ENCODE data around the gene GRM1.

Gene GRM1

DNA sequence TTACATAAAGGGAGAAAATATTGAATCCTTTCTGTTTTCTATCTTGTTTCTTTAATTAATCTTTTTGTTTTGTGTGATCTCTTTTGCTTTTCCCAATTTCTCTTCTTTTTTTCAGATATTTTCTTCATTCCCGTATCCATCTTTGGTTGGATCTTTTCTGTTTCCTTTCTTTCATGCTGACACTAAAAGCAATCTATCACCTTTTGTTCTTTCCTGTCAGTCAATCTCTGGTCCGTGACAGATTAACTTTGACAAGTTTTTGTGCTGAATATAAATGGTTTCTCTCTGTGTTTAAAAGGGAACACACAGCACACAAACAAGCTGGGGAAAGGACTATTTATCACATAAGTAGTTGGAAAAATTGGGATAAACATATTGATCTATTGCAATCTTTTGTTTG is 162.8 kb downstream of the GRM1 start:
- no peak for TF ChIP-seq GATA2 (IDR thresholded peaks at IDR 0.05; ENCODE audit: low read depth, low read length)
- no peak for TF ChIP-seq GATA3 (IDR thresholded peaks at IDR 0.05; ENCODE audit: low read depth, low read length)

DNA sequence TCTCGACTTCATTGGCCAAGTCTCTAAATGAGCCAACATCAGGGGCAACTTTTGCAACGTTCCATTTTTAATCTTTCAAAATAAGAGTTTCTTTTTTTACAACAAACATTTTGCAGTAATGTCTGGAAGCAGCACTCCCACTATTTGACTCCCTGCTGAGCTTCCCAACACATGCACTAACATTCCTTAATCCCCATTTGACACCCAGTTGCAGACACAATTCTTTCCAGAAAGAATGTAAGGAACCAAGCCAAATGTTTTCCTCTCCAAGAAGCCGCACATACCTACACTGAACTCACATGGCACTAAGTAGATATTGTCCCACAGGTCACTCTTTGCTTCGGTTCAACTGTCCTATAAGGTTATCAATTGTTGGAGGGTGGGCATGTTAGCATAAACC is 165.6 kb downstream of the GRM1 start:
- TF ChIP-seq GATA2 (IDR thresholded peaks at IDR 0.05; ENCODE audit: low read depth, low read length) (no peak), GATA3 (IDR thresholded peaks at IDR 0.05; ENCODE audit: low read depth, low read length) (no peak)

DNA sequence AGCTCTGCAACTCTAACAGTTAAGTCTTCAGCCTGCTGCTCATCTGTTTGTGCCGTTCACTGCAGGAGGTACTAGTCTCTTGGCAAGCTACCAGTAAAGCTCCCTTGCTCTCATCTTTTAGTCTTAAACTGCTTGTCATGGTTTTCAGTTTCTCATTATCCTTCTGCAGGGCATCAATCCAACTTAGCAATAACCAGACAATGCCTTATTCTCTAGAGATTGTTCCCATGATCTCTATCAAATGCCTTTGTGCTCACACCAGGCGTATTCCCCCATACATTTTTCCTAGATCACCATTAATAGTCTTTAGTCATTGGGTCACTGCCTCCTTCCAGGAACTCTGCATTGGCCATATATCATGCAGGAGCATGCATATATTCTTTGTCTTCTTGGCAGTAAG is 171.3 kb downstream of the GRM1 start:
- TF ChIP-seq GATA2 (IDR thresholded peaks at IDR 0.05; ENCODE audit: low read depth, low read length) (no peak), GATA3 (IDR thresholded peaks at IDR 0.05; ENCODE audit: low read depth, low read length) (no peak)

DNA sequence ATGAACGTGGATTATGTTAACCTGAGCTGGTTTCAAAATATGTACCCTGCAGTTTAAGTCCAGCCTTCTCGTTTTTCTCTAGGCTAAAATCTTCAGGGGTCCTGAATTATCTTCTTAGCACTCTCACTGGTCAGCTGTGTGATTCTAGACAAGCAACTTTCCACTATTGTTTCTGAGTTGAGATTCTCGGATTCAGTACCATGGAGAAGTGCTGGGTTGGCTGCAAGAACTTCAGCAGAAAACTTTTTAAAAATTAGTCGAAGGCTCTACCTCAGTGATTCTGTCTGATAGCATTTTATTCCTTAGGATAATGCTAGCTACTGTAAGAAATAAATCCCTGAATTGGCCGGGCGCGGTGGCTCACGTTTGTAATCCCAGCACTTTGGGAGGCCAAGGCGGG is 173.7 kb downstream of the GRM1 start:
- TF ChIP-seq GATA3 (IDR thresholded peaks at IDR 0.05; ENCODE audit: low read depth, low read length) (no peak), GATA2 (IDR thresholded peaks at IDR 0.05; ENCODE audit: low read depth, low read length) (no peak)

DNA sequence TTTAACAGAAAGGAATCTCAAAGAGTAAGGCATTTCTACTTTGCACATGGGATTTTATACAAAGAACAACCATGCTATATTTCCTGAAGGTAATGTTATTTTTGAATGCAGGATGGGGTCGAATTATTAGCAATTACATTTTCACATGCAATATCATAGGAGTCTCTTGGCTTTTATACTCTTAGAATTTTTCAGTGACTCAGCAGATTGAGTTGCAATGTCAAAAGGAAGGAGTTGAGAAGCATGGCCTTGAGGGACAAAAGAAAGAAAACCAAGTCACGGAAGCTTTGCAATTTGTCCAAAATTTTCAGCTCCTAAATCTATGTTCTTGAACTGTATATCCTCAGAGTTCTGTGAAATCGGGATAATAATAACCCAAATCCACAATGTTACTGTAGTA is 181.1 kb downstream of the GRM1 start:
- TF ChIP-seq GATA3 (IDR thresholded peaks at IDR 0.05; ENCODE audit: low read depth, low read length) (no peak), GATA2 (IDR thresholded peaks at IDR 0.05; ENCODE audit: low read depth, low read length) (no peak)

DNA sequence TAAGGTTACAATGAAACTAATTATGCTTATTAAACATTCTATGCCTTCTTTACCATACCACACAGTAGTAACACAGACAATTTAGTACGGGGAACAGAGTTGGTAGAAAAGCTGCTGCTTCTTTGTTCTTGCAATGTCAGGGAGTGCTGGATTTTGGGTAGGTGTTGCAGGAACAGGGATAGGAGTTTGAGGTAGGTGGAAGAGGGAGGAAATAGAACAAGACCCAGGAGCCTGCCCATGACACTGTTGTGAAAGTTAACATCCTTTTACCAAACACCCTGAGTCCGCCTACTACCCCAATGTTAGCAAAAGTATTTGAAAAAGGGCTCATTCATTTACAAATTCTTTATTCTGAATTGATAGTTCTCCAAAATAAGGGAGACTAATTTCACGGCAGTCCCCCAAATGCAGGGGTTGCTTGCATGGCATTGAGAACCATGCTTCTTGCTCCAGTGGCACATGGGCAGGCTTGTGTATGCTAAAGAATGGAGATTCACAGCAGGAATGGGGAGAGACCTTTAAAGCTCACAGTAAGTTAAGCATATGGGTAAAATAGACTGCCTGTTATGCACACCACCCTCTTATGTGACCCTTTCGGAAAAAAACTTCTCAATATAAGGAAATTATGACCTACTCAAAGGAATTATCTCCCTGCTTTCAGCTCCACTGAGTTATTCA is 181.7 kb downstream of the GRM1 start:
- no peak for TF ChIP-seq GATA3 (IDR thresholded peaks at IDR 0.05; ENCODE audit: low read depth, low read length)
- TF ChIP-seq GATA2 (IDR thresholded peaks at IDR 0.05; ENCODE audit: low read depth, low read length): no peak

- TF ChIP-seq GATA2 (IDR thresholded peaks at IDR 0.05; ENCODE audit: low read depth, low read length) (no peak), GATA3 (IDR thresholded peaks at IDR 0.05; ENCODE audit: low read depth, low read length) (no peak)
These were observed 182.8 kb downstream of the GRM1 start for GRCh38 chr6:146211646-146212045.

GRCh38 chr6:146212781-146213180 is 183.9 kb downstream of the GRM1 start:
- TF ChIP-seq GATA3 (IDR thresholded peaks at IDR 0.05; ENCODE audit: low read depth, low read length) (no peak), GATA2 (IDR thresholded peaks at IDR 0.05; ENCODE audit: low read depth, low read length) (no peak)

DNA sequence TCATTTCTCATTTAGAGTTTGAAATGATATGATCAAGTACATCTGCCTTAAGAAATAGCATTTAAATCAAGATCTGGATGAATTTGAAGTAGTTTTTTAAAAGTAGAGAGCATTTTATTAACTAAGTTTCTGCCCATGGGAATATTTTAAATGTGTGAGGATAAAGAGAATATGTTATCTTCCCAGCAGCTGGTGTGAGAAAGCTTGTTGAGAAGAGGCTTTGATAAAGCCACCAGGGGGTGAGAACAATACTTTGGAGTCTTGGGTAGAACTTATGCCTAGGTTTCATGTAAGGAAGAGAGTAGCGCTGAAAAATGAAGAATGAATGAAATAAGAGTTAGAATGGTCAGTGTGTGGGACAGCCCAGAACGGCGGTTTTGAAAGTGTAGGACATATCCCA is 190.2 kb downstream of the GRM1 start:
- TF ChIP-seq GATA3 (IDR thresholded peaks at IDR 0.05; ENCODE audit: low read depth, low read length): no peak
- TF ChIP-seq GATA2 (IDR thresholded peaks at IDR 0.05; ENCODE audit: low read depth, low read length): no peak

DNA sequence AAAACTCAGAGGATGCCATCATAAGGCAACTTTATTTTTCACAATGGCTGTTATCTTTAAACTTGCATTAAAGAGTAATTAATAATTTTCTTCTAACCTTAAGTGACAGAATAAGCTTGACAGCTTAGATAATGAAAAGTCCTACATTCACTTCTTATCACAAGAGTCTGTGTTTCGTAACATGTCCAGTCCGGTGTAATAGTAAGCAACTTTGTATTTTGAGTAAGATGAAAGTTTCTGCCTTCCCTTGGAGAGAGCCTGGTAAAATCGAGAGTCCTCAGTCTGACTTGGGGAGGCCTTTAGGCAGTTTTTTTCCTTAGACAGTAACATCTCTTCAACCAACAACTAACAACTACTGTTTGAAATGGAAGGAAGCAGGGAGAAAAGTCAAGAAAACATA is 195.6 kb downstream of the GRM1 start:
- no peak for TF ChIP-seq GATA2 (IDR thresholded peaks at IDR 0.05; ENCODE audit: low read depth, low read length)
- TF ChIP-seq GATA3 (IDR thresholded peaks at IDR 0.05; ENCODE audit: low read depth, low read length): no peak

DNA sequence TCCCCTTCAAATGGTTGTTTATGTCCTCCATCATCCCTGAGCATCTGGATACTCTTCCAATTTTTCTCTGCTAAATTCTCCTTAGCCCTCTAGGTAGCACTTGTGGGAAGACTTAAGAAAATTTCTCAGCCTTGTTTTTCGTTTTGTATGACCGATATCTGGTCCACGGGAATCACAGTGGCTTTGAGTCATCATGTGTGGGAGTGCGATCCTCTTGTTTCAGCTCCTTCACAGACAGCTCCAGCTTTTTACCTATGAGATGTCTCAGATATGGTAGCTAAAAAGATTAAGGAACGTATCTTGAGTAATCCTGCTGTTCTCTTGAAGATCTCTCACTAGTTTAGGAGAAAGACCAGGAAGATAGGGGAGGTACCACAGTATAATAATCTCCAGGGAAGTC is 196.1 kb downstream of the GRM1 start:
- no peak for TF ChIP-seq GATA2 (IDR thresholded peaks at IDR 0.05; ENCODE audit: low read depth, low read length)
- TF ChIP-seq GATA3 (IDR thresholded peaks at IDR 0.05; ENCODE audit: low read depth, low read length): no peak

GRCh38 chr6:146240322-146240721 is 211.5 kb downstream of the GRM1 start:
- TF ChIP-seq GATA2 (IDR thresholded peaks at IDR 0.05; ENCODE audit: low read depth, low read length): no peak
- no peak for TF ChIP-seq GATA3 (IDR thresholded peaks at IDR 0.05; ENCODE audit: low read depth, low read length)

- no peak for TF ChIP-seq GATA3 (IDR thresholded peaks at IDR 0.05; ENCODE audit: low read depth, low read length)
- TF ChIP-seq GATA2 (IDR thresholded peaks at IDR 0.05; ENCODE audit: low read depth, low read length): no peak
These were observed 211.9 kb downstream of the GRM1 start for GRCh38 chr6:146240807-146241206.

GRCh38 chr6:146244630-146245143 is 215.8 kb downstream of the GRM1 start:
- TF ChIP-seq GATA3 (IDR thresholded peaks at IDR 0.05; ENCODE audit: low read depth, low read length) (no peak), GATA2 (IDR thresholded peaks at IDR 0.05; ENCODE audit: low read depth, low read length) (no peak)

- no peak for TF ChIP-seq GATA3 (IDR thresholded peaks at IDR 0.05; ENCODE audit: low read depth, low read length)
- no peak for TF ChIP-seq GATA2 (IDR thresholded peaks at IDR 0.05; ENCODE audit: low read depth, low read length)
These were observed 217.2 kb downstream of the GRM1 start for GRCh38 chr6:146246028-146246427.

GRCh38 chr6:146253691-146254090 is 224.8 kb downstream of the GRM1 start:
- TF ChIP-seq GATA2 (IDR thresholded peaks at IDR 0.05; ENCODE audit: low read depth, low read length): no peak
- TF ChIP-seq GATA3 (IDR thresholded peaks at IDR 0.05; ENCODE audit: low read depth, low read length): no peak

Data from SH-SY5Y (cell line).